Measurements from ENCODE around the gene SMCO2. TPM values are rescaled to one million over a fixed set of nuclear protein-coding genes. Genes with fewer than 3 reads are reported as not detected.

SMCO2 gene
- total RNA-seq, 1 donor from 2014 or later: 1.4 TPM

DNA sequence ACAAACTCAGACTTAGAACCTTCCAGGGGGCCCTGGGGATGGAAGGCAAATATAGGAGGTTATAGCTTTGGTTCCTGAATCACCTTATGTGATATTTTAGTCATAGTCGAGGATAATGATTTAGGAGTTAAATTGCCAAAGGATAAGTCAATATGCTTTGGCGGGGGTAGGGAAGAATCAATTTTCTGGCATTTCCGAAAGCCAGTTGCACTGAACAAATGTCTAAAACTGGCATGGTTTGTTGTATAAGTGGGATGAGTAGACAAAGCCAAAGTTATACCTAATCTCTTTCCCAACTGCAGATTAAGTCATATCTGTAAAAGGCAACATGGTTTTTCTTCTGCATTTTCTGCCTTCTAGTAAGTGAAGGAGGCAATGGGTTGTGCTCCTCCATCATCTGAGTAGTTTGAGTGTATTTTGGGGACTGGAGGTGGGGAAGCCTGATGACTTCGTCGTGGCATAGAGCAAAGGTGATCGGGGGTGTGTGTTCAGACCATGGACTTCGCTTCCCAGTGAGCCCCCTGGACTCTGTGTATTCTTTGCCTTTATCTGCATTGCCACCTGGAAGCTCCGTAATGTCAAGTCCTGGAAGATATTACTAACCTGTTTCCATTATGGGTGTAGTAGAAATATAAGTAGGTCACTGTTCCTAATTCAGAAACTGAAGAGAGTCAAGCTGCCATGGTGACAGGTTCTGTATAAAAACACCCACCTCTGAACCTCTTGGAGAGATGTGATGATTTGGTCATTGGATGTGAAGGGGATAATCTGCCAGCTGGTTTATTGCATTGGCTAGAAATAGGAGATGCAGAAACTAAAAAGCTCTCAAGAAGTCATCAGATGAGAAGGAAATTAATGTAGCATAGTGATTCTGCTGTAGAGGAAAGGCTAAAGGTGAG, 102.0 kb downstream of the SMCO2 start:
- Mint-ChIP-seq H3K9me3 (peaks cover 10% of the 10 kb centered on the region), H3K4me1 (peaks cover 22% of the 10 kb centered on the region), H3K27ac (no peak overlapping the region), H3K4me3 (no peak overlapping the region), H3K27me3 (peaks cover 7% of the 10 kb centered on the region), H3K36me3 (ENCODE audit: low read depth) (peaks cover 11% of the 10 kb centered on the region)
- no peak for DNase-seq
- intact Hi-C loops (cut with micrococcal nuclease): no loop called here

DNA sequence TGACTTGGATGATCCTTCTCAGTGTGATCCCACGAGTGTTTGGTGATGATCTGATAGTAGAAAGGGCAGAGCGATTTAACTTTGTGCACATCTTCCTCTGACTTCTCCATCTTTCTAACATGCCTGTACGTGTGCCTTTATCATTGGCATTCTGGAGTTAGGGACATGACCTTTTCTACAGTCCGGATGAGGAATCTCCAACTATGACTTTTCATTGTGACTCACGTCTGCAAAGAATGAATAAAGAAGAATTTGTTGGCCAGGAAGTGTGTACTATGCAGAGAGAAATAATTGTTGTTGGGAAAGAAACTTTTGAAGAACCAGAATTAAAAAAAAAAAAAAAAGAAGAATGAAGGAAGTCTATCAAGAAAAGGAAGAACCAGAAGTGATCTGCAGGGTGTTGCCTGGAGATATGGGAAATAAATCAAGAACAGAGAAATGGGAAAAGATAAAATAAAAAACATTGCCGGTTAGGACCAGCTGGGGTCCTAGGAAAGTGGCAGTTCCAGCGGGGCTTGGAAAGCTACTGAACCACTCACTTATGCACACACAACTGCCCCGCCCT, 102.8 kb downstream of the SMCO2 start:
- DNase-seq: no peak
- H3K4me1 Mint-ChIP-seq: peaks cover 22% of the 10 kb centered on the region
- peaks cover 8% of the 10 kb centered on the region for H3K36me3 Mint-ChIP-seq (ENCODE audit: low read depth)
- intact Hi-C loops (cut with micrococcal nuclease): no loop called here
- H3K9me3 Mint-ChIP-seq: peaks cover 8% of the 10 kb centered on the region
- no peak overlapping the region for H3K27ac Mint-ChIP-seq
- H3K4me3 Mint-ChIP-seq: no peak overlapping the region
- peaks cover 7% of the 10 kb centered on the region for H3K27me3 Mint-ChIP-seq

DNA sequence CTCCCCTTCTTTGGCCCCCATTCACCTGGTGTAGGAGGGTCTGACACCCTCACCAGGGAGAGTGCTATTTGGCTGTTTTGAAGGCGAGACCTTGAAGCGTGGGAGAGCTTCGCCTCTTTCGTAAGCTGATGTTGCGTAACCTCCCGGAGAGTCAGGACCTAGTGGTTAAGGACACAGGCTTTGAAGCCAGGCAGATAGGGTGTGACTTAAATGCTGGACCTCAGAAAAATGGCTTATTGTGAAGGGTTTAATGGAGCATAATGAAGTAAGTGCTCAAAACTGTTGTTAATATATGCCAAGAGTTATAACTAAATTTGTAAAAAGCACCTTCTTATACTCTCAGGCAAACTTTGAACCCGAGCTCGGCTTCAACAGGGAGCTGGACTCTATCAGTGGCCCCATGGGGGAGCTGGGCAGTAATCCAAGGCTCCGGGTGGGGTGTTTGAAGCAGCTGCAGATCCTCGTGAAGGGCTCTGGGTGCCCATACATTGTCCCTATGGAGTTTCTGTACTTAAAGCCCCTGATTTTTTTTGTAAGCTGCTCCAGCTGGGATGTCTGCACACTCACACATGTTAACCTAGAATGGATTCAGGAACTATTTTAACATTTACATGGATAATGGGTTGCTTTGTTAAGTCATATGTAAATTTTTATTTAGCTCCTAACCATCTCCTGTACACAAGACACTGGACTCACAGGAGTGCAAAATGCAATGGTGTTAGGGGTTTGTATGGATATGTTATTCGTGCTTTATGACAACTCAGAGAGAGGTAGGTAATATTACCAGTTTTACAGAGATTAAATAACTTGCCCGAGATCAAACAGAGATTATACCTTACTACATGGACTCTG, 103.5 kb downstream of the SMCO2 start:
- intact Hi-C loops (cut with micrococcal nuclease): no loop called here
- DNase-seq: no peak
- Mint-ChIP-seq H3K27ac (peak overlapping the region; percentile 21), H3K36me3 (ENCODE audit: low read depth) (peaks cover 5% of the 10 kb centered on the region), H3K4me3 (no peak overlapping the region), H3K4me1 (peaks cover 22% of the 10 kb centered on the region), H3K27me3 (peaks cover 8% of the 10 kb centered on the region), H3K9me3 (peaks cover 4% of the 10 kb centered on the region)

DNA sequence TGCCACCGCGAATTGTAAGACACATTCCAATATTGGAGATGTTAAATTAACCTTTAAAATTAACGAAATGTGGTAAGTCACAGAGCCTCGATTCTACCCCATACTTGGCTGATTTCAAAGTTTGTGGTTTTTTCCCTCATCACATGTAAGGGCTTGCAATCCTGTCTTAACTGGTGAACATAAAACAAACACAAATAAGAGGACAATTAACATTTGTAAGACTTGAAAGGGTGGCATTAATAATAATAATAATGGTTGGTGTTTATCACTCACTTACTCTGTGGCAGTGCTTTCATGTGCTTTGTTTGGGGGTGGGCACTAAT, 104.1 kb downstream of the SMCO2 start:
- Mint-ChIP-seq H3K27ac (no peak overlapping the region), H3K4me3 (no peak overlapping the region), H3K9me3 (peaks cover 4% of the 10 kb centered on the region), H3K36me3 (ENCODE audit: low read depth) (peaks cover 5% of the 10 kb centered on the region), H3K4me1 (peaks cover 26% of the 10 kb centered on the region), H3K27me3 (peaks cover 8% of the 10 kb centered on the region)
- intact Hi-C loops (cut with micrococcal nuclease): no loop called here
- DNase-seq: no peak

DNA sequence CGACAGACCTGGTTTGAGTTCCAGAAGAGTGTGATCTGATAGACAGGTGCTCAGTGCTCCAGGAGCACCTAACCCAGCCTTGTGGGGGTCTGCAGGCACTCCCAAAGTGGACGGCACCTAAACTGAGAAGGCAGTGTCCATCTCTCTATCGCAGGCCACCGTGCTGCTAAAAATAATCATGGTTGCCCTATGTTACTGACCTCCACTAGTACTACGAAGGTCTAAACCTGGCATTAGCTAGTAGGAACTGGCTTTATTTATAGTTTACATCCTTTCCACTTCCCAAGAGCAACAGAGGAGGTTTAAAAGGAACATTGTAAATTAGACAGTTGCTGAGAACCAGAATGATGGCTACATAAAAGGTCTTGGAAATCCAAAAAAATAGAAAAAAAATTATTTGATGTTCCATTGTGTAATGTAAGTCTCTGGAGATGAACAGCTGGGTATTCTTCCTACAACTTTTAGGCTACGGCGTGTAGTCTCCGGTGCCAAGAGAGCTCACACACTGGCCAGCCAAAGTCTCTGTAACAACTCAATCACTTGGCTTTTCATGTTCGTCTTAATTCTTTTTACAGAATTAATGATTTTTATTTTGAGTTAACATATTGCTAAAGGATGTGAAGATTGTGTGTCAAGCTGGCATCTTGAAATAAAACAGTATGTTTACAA, 104.8 kb downstream of the SMCO2 start:
- Mint-ChIP-seq H3K4me3 (no peak overlapping the region), H3K27me3 (peaks cover 8% of the 10 kb centered on the region), H3K9me3 (peaks cover 4% of the 10 kb centered on the region), H3K27ac (no peak overlapping the region), H3K4me1 (peaks cover 29% of the 10 kb centered on the region), H3K36me3 (ENCODE audit: low read depth) (peaks cover 2% of the 10 kb centered on the region)
- no peak for DNase-seq
- intact Hi-C loops (cut with micrococcal nuclease): no loop called here

Other genes with a start within 250 kb of the SMCO2 start
- 22.8 and 23.0 TPM in 2 replicates for gene STK38L, start 202.4 kb upstream of the SMCO2 start, total RNA-seq
- gene BMAL2, start 113.9 kb upstream of the SMCO2 start, total RNA-seq: 55.9 and 58.8 TPM in 2 replicates
- gene PPFIBP1, start 77.5 kb downstream of the SMCO2 start, total RNA-seq: 29.0 and 32.0 TPM in 2 replicates
- 0.69 and 0.77 TPM in 2 replicates for gene REP15, start 249.7 kb downstream of the SMCO2 start, total RNA-seq